HL-60 (cell line): Measurements from ENCODE around the gene RNU2-63P.
"Not testable (repeated sequence)": the region's sequence is repeated elsewhere in the genome, so short reads cannot be mapped to it uniquely, and the experiment has no call there.

Experiments
- DNase-seq, 2 experiments: peaks; one replicate each; pipeline ENCODE4 v3.0.0-alpha.2; 2010 to 2020; ENCODE audit warnings: low read depth in 1 of 2, low spot score in 1 of 2
- H3K27ac ChIP-seq: fragments of 250-450 bp; sonication (Bioruptor Pico); replicated peaks from 2 replicates; pipeline ENCODE4 v1.5.1; 2020; ENCODE audit warnings: mild to moderate bottlenecking, moderate library complexity
- H3K27me3 ChIP-seq: fragments of 250-450 bp; sonication (Bioruptor Pico); 2 replicates; pipeline ENCODE4 v1.5.1; 2021; ENCODE audit warnings: mild to moderate bottlenecking, moderate library complexity; ENCODE audit not compliant: insufficient read depth, poor library complexity, severe bottlenecking
- H3K4me3 ChIP-seq: replicated peaks from 2 replicates; pipeline ENCODE4 v1.5.1; 2011; ENCODE audit warnings: mild to moderate bottlenecking, control low read depth, low read length; ENCODE audit not compliant: insufficient read depth
- CTCF ChIP-seq: IDR thresholded peaks from one replicate; pipeline ENCODE4 v1.5.1; 2011; ENCODE audit warnings: low read length, control low read depth, inconsistent platforms; ENCODE audit not compliant: insufficient read depth
- GABPA ChIP-seq: IDR thresholded peaks from 2 replicates; pipeline ENCODE4 v1.6.1; 2012; ENCODE audit warnings: low read depth
- POLR2AphosphoS5 ChIP-seq: IDR thresholded peaks from 2 replicates; pipeline ENCODE4 v1.6.1; 2012; ENCODE audit warnings: low read depth
- SPI1 ChIP-seq: IDR thresholded peaks from 2 replicates; pipeline ENCODE4 v1.6.1; 2012; ENCODE audit warnings: low read depth, mild to moderate bottlenecking, borderline replicate concordance
- TF ChIP-seq, protein P1 (sequence below): IDR thresholded peaks from 2 replicates; pipeline ENCODE4 v1.6.1; 2012; ENCODE audit warnings: low read depth; ENCODE audit not compliant: insufficient replicate concordance

RNU2-63P gene

GRCh38 chr2:88051792-88052191 lies 35.4 kb upstream of the RNU2-63P start:
- TF ChIP-seq POLR2AphosphoS5 (no peak), GABPA (no peak), CTCF (no peak)
- TF ChIP-seq, protein P1, sequence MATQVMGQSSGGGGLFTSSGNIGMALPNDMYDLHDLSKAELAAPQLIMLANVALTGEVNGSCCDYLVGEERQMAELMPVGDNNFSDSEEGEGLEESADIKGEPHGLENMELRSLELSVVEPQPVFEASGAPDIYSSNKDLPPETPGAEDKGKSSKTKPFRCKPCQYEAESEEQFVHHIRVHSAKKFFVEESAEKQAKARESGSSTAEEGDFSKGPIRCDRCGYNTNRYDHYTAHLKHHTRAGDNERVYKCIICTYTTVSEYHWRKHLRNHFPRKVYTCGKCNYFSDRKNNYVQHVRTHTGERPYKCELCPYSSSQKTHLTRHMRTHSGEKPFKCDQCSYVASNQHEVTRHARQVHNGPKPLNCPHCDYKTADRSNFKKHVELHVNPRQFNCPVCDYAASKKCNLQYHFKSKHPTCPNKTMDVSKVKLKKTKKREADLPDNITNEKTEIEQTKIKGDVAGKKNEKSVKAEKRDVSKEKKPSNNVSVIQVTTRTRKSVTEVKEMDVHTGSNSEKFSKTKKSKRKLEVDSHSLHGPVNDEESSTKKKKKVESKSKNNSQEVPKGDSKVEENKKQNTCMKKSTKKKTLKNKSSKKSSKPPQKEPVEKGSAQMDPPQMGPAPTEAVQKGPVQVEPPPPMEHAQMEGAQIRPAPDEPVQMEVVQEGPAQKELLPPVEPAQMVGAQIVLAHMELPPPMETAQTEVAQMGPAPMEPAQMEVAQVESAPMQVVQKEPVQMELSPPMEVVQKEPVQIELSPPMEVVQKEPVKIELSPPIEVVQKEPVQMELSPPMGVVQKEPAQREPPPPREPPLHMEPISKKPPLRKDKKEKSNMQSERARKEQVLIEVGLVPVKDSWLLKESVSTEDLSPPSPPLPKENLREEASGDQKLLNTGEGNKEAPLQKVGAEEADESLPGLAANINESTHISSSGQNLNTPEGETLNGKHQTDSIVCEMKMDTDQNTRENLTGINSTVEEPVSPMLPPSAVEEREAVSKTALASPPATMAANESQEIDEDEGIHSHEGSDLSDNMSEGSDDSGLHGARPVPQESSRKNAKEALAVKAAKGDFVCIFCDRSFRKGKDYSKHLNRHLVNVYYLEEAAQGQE: no peak
- no peaks in the 10 kb centered on the region for H3K27me3 ChIP-seq
- DNase-seq: no peak
- H3K4me3 ChIP-seq: no peak overlapping the region
- no peak overlapping the region for H3K27ac ChIP-seq

DNA sequence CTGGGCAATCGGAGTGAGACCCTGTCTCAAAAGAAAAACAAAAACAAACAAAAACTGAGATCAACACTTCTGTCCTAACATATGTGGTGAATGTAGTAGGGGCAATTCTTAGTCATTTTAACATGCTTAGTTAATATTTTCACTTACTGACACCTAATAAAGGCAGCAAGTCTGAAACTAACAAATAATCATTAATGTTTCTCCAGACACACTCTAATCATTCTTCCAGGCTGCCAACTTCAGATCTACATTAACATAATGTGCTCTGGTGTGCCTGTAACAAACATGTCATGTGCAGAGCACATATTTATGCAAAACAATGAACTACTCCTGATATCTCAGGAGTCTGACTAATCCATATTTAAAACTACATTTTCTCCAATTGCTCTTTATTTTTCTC lies 33.3 kb upstream of the RNU2-63P start:
- DNase-seq: no peak
- TF ChIP-seq GABPA (no peak), CTCF (no peak), POLR2AphosphoS5 (no peak), SPI1 (no peak)
- TF ChIP-seq, protein P1: no peak
- H3K27ac ChIP-seq: no peak overlapping the region
- no peaks in the 10 kb centered on the region for H3K27me3 ChIP-seq
- H3K4me3 ChIP-seq: no peak overlapping the region

DNA sequence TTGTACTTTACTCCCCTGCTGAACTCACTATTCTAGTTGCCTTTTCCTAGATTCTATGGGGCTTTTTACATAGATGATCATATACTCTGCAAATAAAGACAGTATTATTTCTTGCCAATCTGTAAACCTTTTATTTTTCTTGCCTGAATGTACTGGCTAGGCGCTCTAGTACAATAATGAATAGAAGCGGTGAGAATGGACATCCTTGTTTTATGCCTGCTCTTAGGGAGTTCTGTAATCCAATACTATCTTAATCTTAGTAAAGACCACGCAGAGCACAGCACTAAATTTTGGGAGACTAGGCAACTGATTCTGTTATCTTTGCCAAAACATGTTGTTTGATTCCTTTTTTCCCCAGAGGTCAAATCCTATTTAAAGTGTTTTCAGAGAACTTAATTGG lies 32.2 kb upstream of the RNU2-63P start:
- H3K27me3 ChIP-seq: no peaks in the 10 kb centered on the region
- TF ChIP-seq GABPA: no peak
- TF ChIP-seq, protein P1: no peak
- TF ChIP-seq POLR2AphosphoS5: no peak
- TF ChIP-seq SPI1: no peak
- no peak for TF ChIP-seq CTCF
- no peak overlapping the region for H3K27ac ChIP-seq
- no peak for DNase-seq
- no peak overlapping the region for H3K4me3 ChIP-seq

DNA sequence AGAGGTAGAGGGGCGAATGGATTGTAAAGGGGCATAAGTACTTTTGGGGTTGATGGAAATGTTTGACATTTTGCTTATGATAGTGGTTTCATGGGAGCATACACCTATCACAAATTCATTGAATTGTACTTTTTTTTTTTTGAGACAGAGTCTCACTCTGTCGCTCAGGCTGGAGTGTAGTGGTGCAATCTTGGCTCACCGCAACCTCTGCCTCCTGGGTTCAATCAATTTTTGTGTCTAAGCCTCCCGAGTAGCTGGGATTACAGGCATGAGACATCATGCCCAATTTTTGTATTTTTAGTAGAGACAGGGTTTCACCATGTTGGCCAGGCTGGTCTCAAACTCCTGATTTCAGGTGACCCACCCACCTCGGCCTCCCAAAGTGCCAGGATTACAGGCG lies 29.2 kb upstream of the RNU2-63P start:
- H3K4me3 ChIP-seq, DNase-seq, H3K27ac ChIP-seq, H3K27me3 ChIP-seq: not testable (repeated sequence)
